ENCODE results near the gene MAGI2. TPM values are rescaled to one million over a fixed set of nuclear protein-coding genes. Genes with fewer than 3 reads are reported as not detected.

MAGI2 gene
- total RNA-seq, 1 experiment from 2014 or later = 0.22 TPM

- ATAC-seq (no peak), DNase-seq (ENCODE audit: low read depth, low spot score) (no peak)
- H3K27me3 ChIP-seq (ENCODE audit: insufficient read depth, low read length) = peaks cover 35% of the 10 kb centered on the region
- no peak overlapping the region for H3K4me2 ChIP-seq (ENCODE audit: low read length)
- TF ChIP-seq EGR1 (IDR thresholded peaks at IDR 0.05; ENCODE audit: low read depth) = no peak
- TF ChIP-seq SRF (IDR thresholded peaks at IDR 0.05; ENCODE audit: low read depth) = no peak
- no peak for TF ChIP-seq YY1 (IDR thresholded peaks at IDR 0.05; ENCODE audit: extremely low read depth, insufficient replicate concordance, low read depth, low read length)
- no peak for TF ChIP-seq CEBPB (IDR thresholded peaks at IDR 0.05; ENCODE audit: low read depth)
- TF ChIP-seq SIN3A (IDR thresholded peaks at IDR 0.05; ENCODE audit: low read depth) = no peak
- TF ChIP-seq ZFX (IDR thresholded peaks at IDR 0.05) = no peak
- intact Hi-C loops (cut with micrococcal nuclease) = loop anchor here (10.0 kb wide), 1 partner anchor 785 kb away; no protein-coding TSS in a partner anchor
- no peaks in the 10 kb centered on the region for H4K20me1 ChIP-seq (ENCODE audit: insufficient read depth)
- H3K9me3 ChIP-seq (ENCODE audit: control insufficient read depth in 1 of 2, insufficient read depth in 1 of 2, low read depth in 1 of 2, low read length in 2 of 2) = no peaks in the 10 kb centered on the region
- no peak overlapping the region for H3K9ac ChIP-seq (ENCODE audit: low read length)
- ChIA-PET CTCF (no interaction called here), RAD21 (ENCODE audit: low non-redundant PET in 1 of 2, low total read pairs in 2 of 2, uncharacterized antibody in 2 of 2, unreplicated experiment in 2 of 2) (no interaction called here), POLR2A (no interaction called here)
- H3K4me3 ChIP-seq (replicated peaks in 1 of 2; ENCODE audit: low read depth in 1 of 2, low read length in 2 of 2) = no peak overlapping the region
- H3K4me1 ChIP-seq (ENCODE audit: control insufficient read depth in 1 of 2, insufficient read depth in 2 of 2, low read length in 2 of 2) = no peaks in the 10 kb centered on the region
- BruUV-seq (replicated peaks) = no TSS peak
- H2AFZ ChIP-seq (ENCODE audit: low read depth, low read length, poor library complexity, severe bottlenecking) = no peak overlapping the region
- no peaks in the 10 kb centered on the region for H3K36me3 ChIP-seq (ENCODE audit: control insufficient read depth in 1 of 2, insufficient read depth in 2 of 2, low read length in 2 of 2)
- H3K27ac ChIP-seq (ENCODE audit: low read depth, low read length) = no peak overlapping the region
- H3K9me2 ChIP-seq (ENCODE audit: insufficient read depth) = no peaks in the 10 kb centered on the region
- no peaks in the 10 kb centered on the region for H3K79me2 ChIP-seq (ENCODE audit: insufficient read depth, low read length)
Observed at GRCh38 chr7:78139335-78139734, 1314.1 kb downstream of the MAGI2 start.

- no peak overlapping the region for H3K27ac ChIP-seq (ENCODE audit: low read depth, low read length)
- H3K27me3 ChIP-seq (ENCODE audit: insufficient read depth, low read length) = peaks cover 25% of the 10 kb centered on the region
- no peaks in the 10 kb centered on the region for H3K4me1 ChIP-seq (ENCODE audit: control insufficient read depth in 1 of 2, insufficient read depth in 2 of 2, low read length in 2 of 2)
- no peak overlapping the region for H3K4me3 ChIP-seq (replicated peaks in 1 of 2; ENCODE audit: low read depth in 1 of 2, low read length in 2 of 2)
- ChIA-PET POLR2A (no interaction called here), CTCF (interaction anchor here (0.6 to 1.7 kb wide), 11 partner anchors 9 to 1042 kb away, joined by 3 to 10 read pairs (median 4); no protein-coding TSS in a partner anchor), RAD21 (ENCODE audit: low non-redundant PET in 1 of 2, low total read pairs in 2 of 2, uncharacterized antibody in 2 of 2, unreplicated experiment in 2 of 2) (interaction anchor here (0.6 to 1.1 kb wide), 2 partner anchors 114 to 296 kb away, joined by 3 read pairs; no protein-coding TSS in a partner anchor)
- H4K20me1 ChIP-seq (ENCODE audit: insufficient read depth) = no peaks in the 10 kb centered on the region
- H3K9me2 ChIP-seq (ENCODE audit: insufficient read depth) = no peaks in the 10 kb centered on the region
- intact Hi-C loops (cut with micrococcal nuclease) = loop anchor here (10.0 kb wide), 1 partner anchor 790 kb away; no protein-coding TSS in a partner anchor
- DNase-seq (ENCODE audit: low read depth, low spot score) (no peak), ATAC-seq (no peak)
- H3K9me3 ChIP-seq (ENCODE audit: control insufficient read depth in 1 of 2, insufficient read depth in 1 of 2, low read depth in 1 of 2, low read length in 2 of 2) = no peaks in the 10 kb centered on the region
- H3K4me2 ChIP-seq (ENCODE audit: low read length) = no peak overlapping the region
- H2AFZ ChIP-seq (ENCODE audit: low read depth, low read length, poor library complexity, severe bottlenecking) = no peak overlapping the region
- no peaks in the 10 kb centered on the region for H3K79me2 ChIP-seq (ENCODE audit: insufficient read depth, low read length)
- BruUV-seq (replicated peaks) = no TSS peak
- no peak overlapping the region for H3K9ac ChIP-seq (ENCODE audit: low read length)
- H3K36me3 ChIP-seq (ENCODE audit: control insufficient read depth in 1 of 2, insufficient read depth in 2 of 2, low read length in 2 of 2) = no peaks in the 10 kb centered on the region
- no peak for TF ChIP-seq SRF (IDR thresholded peaks at IDR 0.05; ENCODE audit: low read depth)
- TF ChIP-seq REST (IDR thresholded peaks at IDR 0.05; ENCODE audit: low read depth) = no peak
- no peak for TF ChIP-seq EGR1 (IDR thresholded peaks at IDR 0.05; ENCODE audit: low read depth)
- no peak for TF ChIP-seq CTCF (IDR thresholded peaks at IDR 0.05 in 2 of 3, conservative IDR thresholded peaks at IDR 0.05 in 1 of 3; ENCODE audit: borderline replicate concordance in 1 of 3, insufficient read depth in 1 of 3, low read depth in 2 of 3, low read length in 2 of 3)
- no peak for TF ChIP-seq MAX (IDR thresholded peaks at IDR 0.05)
- no peak for TF ChIP-seq ZNF274 (IDR thresholded peaks at IDR 0.05; ENCODE audit: low read depth, low read length)
- TF ChIP-seq FOSL1 (IDR thresholded peaks at IDR 0.05; ENCODE audit: low read depth) = no peak
- TF ChIP-seq ELF1 (IDR thresholded peaks at IDR 0.05; ENCODE audit: borderline replicate concordance, low read depth) = no peak
- no peak for TF ChIP-seq POLR2A (IDR thresholded peaks at IDR 0.05; ENCODE audit: borderline replicate concordance, extremely low read depth, insufficient read depth, insufficient read length)
- TF ChIP-seq ZFX (IDR thresholded peaks at IDR 0.05) = no peak
- no peak for TF ChIP-seq YY1 (IDR thresholded peaks at IDR 0.05; ENCODE audit: extremely low read depth, insufficient replicate concordance, low read depth, low read length)
- no peak for TF ChIP-seq EZH2 (IDR thresholded peaks at IDR 0.05)
Observed at GRCh38 chr7:78134774-78135173, 1318.7 kb downstream of the MAGI2 start.
